H1 (cell line): Measurements from ENCODE around the gene THOC6. TPM values are rescaled to one million over a fixed set of nuclear protein-coding genes. Genes with fewer than 3 reads are reported as not detected.

Experiments used
- ASH2L ChIP-seq: fragments of 200-600, 300-600 bp; sonication (generic); IDR thresholded peaks from one replicate; pipeline ENCODE4 v1.7.1; 2017; ENCODE audit warnings: low read length
- HDAC6 ChIP-seq: IDR thresholded peaks from one replicate; pipeline ENCODE4 v1.7.1; 2012; ENCODE audit warnings: low read depth, mild to moderate bottlenecking, inconsistent platforms, low read length, moderate library complexity
- POLR2A ChIP-seq, 2 experiments: IDR thresholded peaks; 1 replicate in 1 of 2; 2 replicates in 1 of 2; pipeline ENCODE4 v1.6.1; 2011; ENCODE audit warnings: low read depth in 2 of 2, low read length in 2 of 2, mild to moderate bottlenecking in 2 of 2; ENCODE audit errors: control extremely low read depth in 1 of 2
- RAD21 ChIP-seq, 2 experiments: IDR thresholded peaks in 1 of 2; conservative IDR thresholded peaks in 1 of 2; 2 replicates each; pipeline ENCODE4 v1.6.1; 2011; ENCODE audit warnings: low read depth in 2 of 2, low read length in 2 of 2, improper control_type of control experiment in 1 of 2, inconsistent platforms in 1 of 2, mild to moderate bottlenecking in 1 of 2, moderate library complexity in 1 of 2
- RNF2 ChIP-seq: fragments of 200-900, 300-1000 bp; sonication (generic); IDR thresholded peaks from 2 replicates; pipeline ENCODE4 v1.7.1; 2016; ENCODE audit warnings: borderline replicate concordance, low read depth, mild to moderate bottlenecking, antibody characterized with exemption, low read length; ENCODE audit not compliant: poor library complexity, severe bottlenecking; ENCODE audit errors: missing control alignments
- SIRT6 ChIP-seq: IDR thresholded peaks from one replicate; pipeline ENCODE4 v1.7.1; 2012; ENCODE audit warnings: low read length, inconsistent platforms
- SP4 ChIP-seq: IDR thresholded peaks from 2 replicates; pipeline ENCODE4 v1.6.1; 2012; ENCODE audit warnings: low read length, inconsistent platforms
- polyA plus RNA-seq, 7 experiments: library from polyadenylated mRNA; depleted of rRNA in 3 of 7; stranded (reverse) in 5 of 7; unstranded in 2 of 7; fragments of >200 nt in 5 of 7; fragments of 200-250 nt in 2 of 7; gene quantifications; 1 replicate in 5 of 7; 2 replicates in 1 of 7; 4 replicates in 1 of 7; pipeline versions ENCODE4 v1.2.1 to v1.2.3, GENCODE V29; 2011 to 2013; ENCODE audit warnings: missing spikeins in 2 of 7, mixed read lengths in 2 of 7
- total RNA-seq: library from RNA; stranded (reverse); fragmentation: NEBNext Ultra II Directional; extraction: Animal tissue kit (Norgen Biotek cat#: 25700); gene quantifications from 2 replicates; pipeline ENCODE4 v1.2.1, GENCODE V29; 2021
- TF ChIP-seq, protein P1 (sequence below): fragments of 300-600 bp; sonication (generic); IDR thresholded peaks from 2 replicates; pipeline ENCODE4 v1.7.1; 2012; ENCODE audit warnings: low read length, moderate library complexity, mild to moderate bottlenecking, inconsistent platforms; ENCODE audit not compliant: insufficient replicate concordance
- TF ChIP-seq, protein P2 (sequence below): IDR thresholded peaks from 2 replicates; pipeline ENCODE4 v1.6.1; 2012; ENCODE audit warnings: inconsistent platforms

THOC6 gene
- total and polyA plus RNA-seq, 2 of the 8 experiments (the other 6 are each of a cell fraction or from before 2014, with no cell fraction given) = 78.5 to 111 TPM

DNA sequence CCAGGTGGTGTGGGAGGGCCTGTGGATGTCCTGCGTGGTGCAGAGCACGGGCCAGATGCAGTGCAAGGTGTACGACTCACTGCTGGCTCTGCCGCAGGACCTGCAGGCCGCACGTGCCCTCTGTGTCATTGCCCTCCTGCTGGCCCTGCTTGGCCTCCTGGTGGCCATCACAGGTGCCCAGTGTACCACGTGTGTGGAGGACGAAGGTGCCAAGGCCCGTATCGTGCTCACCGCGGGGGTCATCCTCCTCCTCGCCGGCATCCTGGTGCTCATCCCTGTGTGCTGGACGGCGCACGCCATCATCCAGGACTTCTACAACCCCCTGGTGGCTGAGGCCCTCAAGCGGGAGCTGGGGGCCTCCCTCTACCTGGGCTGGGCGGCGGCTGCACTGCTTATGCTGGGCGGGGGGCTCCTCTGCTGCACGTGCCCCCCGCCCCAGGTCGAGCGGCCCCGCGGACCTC is 10.3 kb upstream of the THOC6 start (continued):
- TF ChIP-seq, protein P1, sequence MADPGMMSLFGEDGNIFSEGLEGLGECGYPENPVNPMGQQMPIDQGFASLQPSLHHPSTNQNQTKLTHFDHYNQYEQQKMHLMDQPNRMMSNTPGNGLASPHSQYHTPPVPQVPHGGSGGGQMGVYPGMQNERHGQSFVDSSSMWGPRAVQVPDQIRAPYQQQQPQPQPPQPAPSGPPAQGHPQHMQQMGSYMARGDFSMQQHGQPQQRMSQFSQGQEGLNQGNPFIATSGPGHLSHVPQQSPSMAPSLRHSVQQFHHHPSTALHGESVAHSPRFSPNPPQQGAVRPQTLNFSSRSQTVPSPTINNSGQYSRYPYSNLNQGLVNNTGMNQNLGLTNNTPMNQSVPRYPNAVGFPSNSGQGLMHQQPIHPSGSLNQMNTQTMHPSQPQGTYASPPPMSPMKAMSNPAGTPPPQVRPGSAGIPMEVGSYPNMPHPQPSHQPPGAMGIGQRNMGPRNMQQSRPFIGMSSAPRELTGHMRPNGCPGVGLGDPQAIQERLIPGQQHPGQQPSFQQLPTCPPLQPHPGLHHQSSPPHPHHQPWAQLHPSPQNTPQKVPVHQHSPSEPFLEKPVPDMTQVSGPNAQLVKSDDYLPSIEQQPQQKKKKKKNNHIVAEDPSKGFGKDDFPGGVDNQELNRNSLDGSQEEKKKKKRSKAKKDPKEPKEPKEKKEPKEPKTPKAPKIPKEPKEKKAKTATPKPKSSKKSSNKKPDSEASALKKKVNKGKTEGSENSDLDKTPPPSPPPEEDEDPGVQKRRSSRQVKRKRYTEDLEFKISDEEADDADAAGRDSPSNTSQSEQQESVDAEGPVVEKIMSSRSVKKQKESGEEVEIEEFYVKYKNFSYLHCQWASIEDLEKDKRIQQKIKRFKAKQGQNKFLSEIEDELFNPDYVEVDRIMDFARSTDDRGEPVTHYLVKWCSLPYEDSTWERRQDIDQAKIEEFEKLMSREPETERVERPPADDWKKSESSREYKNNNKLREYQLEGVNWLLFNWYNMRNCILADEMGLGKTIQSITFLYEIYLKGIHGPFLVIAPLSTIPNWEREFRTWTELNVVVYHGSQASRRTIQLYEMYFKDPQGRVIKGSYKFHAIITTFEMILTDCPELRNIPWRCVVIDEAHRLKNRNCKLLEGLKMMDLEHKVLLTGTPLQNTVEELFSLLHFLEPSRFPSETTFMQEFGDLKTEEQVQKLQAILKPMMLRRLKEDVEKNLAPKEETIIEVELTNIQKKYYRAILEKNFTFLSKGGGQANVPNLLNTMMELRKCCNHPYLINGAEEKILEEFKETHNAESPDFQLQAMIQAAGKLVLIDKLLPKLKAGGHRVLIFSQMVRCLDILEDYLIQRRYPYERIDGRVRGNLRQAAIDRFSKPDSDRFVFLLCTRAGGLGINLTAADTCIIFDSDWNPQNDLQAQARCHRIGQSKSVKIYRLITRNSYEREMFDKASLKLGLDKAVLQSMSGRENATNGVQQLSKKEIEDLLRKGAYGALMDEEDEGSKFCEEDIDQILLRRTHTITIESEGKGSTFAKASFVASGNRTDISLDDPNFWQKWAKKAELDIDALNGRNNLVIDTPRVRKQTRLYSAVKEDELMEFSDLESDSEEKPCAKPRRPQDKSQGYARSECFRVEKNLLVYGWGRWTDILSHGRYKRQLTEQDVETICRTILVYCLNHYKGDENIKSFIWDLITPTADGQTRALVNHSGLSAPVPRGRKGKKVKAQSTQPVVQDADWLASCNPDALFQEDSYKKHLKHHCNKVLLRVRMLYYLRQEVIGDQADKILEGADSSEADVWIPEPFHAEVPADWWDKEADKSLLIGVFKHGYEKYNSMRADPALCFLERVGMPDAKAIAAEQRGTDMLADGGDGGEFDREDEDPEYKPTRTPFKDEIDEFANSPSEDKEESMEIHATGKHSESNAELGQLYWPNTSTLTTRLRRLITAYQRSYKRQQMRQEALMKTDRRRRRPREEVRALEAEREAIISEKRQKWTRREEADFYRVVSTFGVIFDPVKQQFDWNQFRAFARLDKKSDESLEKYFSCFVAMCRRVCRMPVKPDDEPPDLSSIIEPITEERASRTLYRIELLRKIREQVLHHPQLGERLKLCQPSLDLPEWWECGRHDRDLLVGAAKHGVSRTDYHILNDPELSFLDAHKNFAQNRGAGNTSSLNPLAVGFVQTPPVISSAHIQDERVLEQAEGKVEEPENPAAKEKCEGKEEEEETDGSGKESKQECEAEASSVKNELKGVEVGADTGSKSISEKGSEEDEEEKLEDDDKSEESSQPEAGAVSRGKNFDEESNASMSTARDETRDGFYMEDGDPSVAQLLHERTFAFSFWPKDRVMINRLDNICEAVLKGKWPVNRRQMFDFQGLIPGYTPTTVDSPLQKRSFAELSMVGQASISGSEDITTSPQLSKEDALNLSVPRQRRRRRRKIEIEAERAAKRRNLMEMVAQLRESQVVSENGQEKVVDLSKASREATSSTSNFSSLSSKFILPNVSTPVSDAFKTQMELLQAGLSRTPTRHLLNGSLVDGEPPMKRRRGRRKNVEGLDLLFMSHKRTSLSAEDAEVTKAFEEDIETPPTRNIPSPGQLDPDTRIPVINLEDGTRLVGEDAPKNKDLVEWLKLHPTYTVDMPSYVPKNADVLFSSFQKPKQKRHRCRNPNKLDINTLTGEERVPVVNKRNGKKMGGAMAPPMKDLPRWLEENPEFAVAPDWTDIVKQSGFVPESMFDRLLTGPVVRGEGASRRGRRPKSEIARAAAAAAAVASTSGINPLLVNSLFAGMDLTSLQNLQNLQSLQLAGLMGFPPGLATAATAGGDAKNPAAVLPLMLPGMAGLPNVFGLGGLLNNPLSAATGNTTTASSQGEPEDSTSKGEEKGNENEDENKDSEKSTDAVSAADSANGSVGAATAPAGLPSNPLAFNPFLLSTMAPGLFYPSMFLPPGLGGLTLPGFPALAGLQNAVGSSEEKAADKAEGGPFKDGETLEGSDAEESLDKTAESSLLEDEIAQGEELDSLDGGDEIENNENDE = no peak
- TF ChIP-seq POLR2A (IDR thresholded peaks at IDR 0.05; ENCODE audit: control extremely low read depth in 1 of 2, low read depth in 2 of 2, low read length in 2 of 2) (peak in 1 of 2 experiments; percentile 48; a peak in 1 of 3 replicates), SP4 (no peak), ASH2L (no peak), HDAC6 (no peak), SIRT6 (no peak), RNF2 (no peak), RAD21 (IDR thresholded peaks at IDR 0.05 in 1 of 2, conservative IDR thresholded peaks at IDR 0.05 in 1 of 2; ENCODE audit: low read depth in 2 of 2, low read length in 2 of 2) (peak in 1 of 2 experiments; percentile 30; a peak in 1 of 4 replicates)
- TF ChIP-seq, protein P2, sequence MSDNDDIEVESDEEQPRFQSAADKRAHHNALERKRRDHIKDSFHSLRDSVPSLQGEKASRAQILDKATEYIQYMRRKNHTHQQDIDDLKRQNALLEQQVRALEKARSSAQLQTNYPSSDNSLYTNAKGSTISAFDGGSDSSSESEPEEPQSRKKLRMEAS = peak; percentile 49
